ENCODE measurements around the gene RNF144B.

GRCh38 chr6:18514180-18514579 lies 127.0 kb downstream of the RNF144B start:
- no peak for TF ChIP-seq POLR2A (IDR thresholded peaks at IDR 0.05; ENCODE audit: low read depth, low read length)
- no peak for TF ChIP-seq POLR2AphosphoS5 (IDR thresholded peaks at IDR 0.05; ENCODE audit: low read depth, low read length)

All from GM12892 (cell line).